Fibroblast of the aortic adventitia (primary cell): Measurements from ENCODE around the gene LRRC8A. TPM values are rescaled to one million over a fixed set of nuclear protein-coding genes. Genes with fewer than 3 reads are reported as not detected.
"Not testable (repeated sequence)": the region's sequence is repeated elsewhere in the genome, so short reads cannot be mapped to it uniquely, and the experiment has no call there.

Experiments used
- DNase-seq: peaks from one replicate; pipeline ENCODE4 v3.0.0-alpha.2; 2010; ENCODE audit warnings: low read depth
- H3K4me3 ChIP-seq: 2 replicates; pipeline ENCODE4 v1.5.1; 2011; ENCODE audit warnings: low read depth, mild to moderate bottlenecking, control low read depth, low read length, moderate library complexity
- total RNA-seq: library from RNA; depleted of rRNA; stranded (reverse); fragments of >200 nt; gene quantifications from 2 replicates; pipeline ENCODE4 v1.2.3, GENCODE V29; 2012; ENCODE audit warnings: low replicate concordance
- TF ChIP-seq, protein P1 (sequence below): IDR thresholded peaks from 2 replicates; pipeline ENCODE4 v1.5.1; 2011; ENCODE audit warnings: mild to moderate bottlenecking, low read length, control low read depth, inconsistent platforms; ENCODE audit not compliant: insufficient read depth

The LRRC8A gene
- total RNA-seq, 1 donor = 50.6 TPM

DNA sequence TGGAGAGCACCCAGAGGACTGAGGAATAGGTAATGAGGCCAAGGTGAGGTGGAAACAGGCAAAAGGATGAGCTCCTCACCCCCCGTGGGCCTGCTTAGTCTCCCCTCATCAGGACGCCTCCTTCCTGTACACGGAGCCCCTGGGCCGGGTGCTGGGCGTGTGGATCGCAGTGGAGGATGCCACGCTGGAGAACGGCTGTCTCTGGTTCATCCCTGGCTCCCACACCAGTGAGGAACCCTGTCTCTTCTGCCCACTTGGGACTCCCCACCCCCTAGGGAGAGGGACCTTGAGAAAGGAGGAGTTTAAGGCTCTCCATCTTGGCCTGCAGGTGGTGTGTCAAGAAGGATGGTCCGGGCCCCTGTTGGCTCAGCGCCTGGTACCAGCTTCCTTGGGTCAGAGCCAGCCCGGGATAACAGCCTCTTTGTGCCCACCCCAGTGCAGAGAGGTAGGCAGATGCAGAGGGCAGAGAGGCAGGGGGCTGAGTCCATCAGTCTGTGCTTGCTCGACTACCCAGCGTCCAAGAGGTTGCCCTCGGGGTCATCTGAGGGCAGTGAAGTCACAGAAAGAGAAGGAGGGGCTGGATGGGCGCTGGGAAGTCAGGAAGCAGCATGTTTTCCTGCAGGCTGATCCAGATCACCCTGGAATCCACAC is 58.5 kb downstream of the LRRC8A start:
- TF ChIP-seq, protein P1, sequence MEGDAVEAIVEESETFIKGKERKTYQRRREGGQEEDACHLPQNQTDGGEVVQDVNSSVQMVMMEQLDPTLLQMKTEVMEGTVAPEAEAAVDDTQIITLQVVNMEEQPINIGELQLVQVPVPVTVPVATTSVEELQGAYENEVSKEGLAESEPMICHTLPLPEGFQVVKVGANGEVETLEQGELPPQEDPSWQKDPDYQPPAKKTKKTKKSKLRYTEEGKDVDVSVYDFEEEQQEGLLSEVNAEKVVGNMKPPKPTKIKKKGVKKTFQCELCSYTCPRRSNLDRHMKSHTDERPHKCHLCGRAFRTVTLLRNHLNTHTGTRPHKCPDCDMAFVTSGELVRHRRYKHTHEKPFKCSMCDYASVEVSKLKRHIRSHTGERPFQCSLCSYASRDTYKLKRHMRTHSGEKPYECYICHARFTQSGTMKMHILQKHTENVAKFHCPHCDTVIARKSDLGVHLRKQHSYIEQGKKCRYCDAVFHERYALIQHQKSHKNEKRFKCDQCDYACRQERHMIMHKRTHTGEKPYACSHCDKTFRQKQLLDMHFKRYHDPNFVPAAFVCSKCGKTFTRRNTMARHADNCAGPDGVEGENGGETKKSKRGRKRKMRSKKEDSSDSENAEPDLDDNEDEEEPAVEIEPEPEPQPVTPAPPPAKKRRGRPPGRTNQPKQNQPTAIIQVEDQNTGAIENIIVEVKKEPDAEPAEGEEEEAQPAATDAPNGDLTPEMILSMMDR = no peak
- H3K4me3 ChIP-seq = no peak overlapping the region
- DNase-seq = no peak

GRCh38 chr9:128940946-128941755 is 59.2 kb downstream of the LRRC8A start:
- TF ChIP-seq, protein P1 = no peak
- no peak overlapping the region for H3K4me3 ChIP-seq

GRCh38 chr9:128943832-128944620 is 62.1 kb downstream of the LRRC8A start:
- H3K4me3 ChIP-seq = no peak overlapping the region
- TF ChIP-seq, protein P1 = no peak
- DNase-seq = no peak

More at GRCh38 chr9:128940946-128941755, 59.2 kb downstream of the LRRC8A start:
- no peak for DNase-seq

DNA sequence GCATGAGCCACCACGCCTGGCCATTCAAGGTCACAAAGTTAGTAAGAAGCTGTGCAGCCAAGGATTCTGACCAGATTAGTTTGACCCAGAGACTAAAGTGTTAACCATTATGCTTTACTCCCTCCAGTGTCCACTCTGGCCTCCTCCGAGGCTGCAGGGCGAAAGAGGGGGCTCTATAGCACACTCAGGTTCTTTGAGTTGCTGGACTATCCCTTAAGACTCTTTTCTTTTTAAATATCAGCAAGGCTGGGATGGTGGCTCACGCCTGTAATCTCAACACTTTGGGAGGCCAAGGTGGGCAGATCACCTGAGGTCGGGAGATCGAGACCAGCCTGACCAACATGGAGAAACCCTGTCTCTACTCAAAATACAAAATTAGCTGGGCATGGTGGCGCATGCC is 63.0 kb downstream of the LRRC8A start:
- H3K4me3 ChIP-seq = not testable (repeated sequence)

GRCh38 chr9:128945798-128946501 is 64.0 kb downstream of the LRRC8A start:
- peak overlapping the region; percentile 93 for H3K4me3 ChIP-seq
- DNase-seq = no peak
- TF ChIP-seq, protein P1 = no peak

More for the DNA sequence above, 63.0 kb downstream of the LRRC8A start:
- not testable (repeated sequence) for DNase-seq

DNA sequence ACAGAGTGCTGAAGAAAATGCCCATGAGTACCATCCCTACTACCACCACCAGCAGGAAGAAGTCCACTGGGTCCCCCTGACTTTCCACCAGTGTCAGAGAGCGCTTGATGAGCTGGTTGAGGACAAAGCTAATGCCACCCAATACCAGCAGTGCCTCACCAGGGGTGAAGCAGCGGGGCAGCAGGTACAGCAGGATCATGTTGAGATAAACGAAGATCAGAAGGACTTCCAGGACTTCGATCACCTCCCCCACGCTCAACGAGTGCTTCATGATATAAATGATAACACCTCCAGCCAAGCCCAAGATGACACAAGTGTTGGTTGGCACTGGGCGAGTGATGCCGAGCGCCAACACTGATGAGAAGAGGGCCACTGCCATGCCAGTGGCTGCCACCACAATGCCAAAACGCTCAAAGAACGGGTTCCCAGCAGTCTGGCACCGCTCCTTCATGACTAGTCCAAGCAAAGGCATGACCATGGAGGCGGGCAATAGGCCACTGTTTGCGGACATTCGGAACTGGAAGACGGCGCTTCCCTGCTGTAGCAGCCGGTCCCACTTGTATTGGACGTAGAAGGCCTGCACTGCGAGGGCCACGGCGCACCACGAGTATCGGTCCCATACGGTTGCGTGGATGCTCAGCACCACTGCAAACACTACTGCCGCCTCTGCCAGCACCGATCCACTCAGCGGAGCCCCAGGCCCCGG is 64.8 kb downstream of the LRRC8A start:
- TF ChIP-seq, protein P1 = no peak
- H3K4me3 ChIP-seq = peak overlapping the region; percentile 93
- peak; percentile 28 for DNase-seq
